Upper lobe of left lung (tissue), 4 donors: ENCODE results near the gene RNF17.

Source experiments
- EP300 ChIP-seq, 4 donors: sonication (generic); formaldehyde crosslinking; IDR thresholded peaks; one replicate each; pipeline ENCODE4 v1.5.1; 2017; ENCODE audit warnings: antibody characterized with exemption in 4 of 4, control low read depth in 2 of 4
- POLR2A ChIP-seq, 4 donors: fragments of 450-650 bp; IDR thresholded peaks; one replicate each; pipeline ENCODE4 v1.5.1; 2016 to 2017; ENCODE audit warnings: antibody characterized with exemption in 4 of 4, mild to moderate bottlenecking in 2 of 4
- POLR2AphosphoS5 ChIP-seq, 2 donors: sonication (generic); formaldehyde crosslinking; IDR thresholded peaks; one replicate each; pipeline ENCODE4 v1.5.1; 2017; ENCODE audit warnings: antibody characterized with exemption in 2 of 2
- TF ChIP-seq, protein P1 (sequence below), 6 experiments: fragments of 450-650 bp in 4 of 6; fragments of 200-600 bp in 2 of 6; sonication (generic) in 2 of 6; IDR thresholded peaks; one replicate each; pipeline ENCODE4 v1.5.1; 2016 to 2019; ENCODE audit warnings: antibody characterized with exemption in 6 of 6

DNA sequence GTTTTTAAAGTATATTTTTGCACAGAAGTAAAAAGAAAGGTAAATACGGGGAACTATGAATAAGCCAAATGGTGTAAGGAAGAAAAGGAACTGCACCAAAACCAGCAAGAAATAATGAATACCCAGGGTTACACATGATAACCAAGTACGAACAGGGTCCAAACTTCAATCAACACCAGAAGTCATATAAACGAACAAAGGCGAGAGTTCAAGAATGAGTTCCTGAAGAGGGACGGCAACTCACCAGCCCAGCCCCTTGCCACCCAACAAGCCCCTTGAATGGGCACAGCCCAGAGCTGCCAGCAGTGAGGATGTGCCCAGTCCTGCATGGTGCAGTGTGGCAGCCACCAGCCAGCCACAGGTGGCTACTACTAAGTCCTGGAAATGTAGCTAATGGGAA, 132.1 kb downstream of the RNF17 start:
- TF ChIP-seq, protein P1, sequence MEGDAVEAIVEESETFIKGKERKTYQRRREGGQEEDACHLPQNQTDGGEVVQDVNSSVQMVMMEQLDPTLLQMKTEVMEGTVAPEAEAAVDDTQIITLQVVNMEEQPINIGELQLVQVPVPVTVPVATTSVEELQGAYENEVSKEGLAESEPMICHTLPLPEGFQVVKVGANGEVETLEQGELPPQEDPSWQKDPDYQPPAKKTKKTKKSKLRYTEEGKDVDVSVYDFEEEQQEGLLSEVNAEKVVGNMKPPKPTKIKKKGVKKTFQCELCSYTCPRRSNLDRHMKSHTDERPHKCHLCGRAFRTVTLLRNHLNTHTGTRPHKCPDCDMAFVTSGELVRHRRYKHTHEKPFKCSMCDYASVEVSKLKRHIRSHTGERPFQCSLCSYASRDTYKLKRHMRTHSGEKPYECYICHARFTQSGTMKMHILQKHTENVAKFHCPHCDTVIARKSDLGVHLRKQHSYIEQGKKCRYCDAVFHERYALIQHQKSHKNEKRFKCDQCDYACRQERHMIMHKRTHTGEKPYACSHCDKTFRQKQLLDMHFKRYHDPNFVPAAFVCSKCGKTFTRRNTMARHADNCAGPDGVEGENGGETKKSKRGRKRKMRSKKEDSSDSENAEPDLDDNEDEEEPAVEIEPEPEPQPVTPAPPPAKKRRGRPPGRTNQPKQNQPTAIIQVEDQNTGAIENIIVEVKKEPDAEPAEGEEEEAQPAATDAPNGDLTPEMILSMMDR (IDR thresholded peaks at IDR 0.05), result no peak
- no peak for TF ChIP-seq POLR2AphosphoS5 (IDR thresholded peaks at IDR 0.05)
- TF ChIP-seq POLR2A (IDR thresholded peaks at IDR 0.05), result no peak
- no peak for TF ChIP-seq EP300 (IDR thresholded peaks at IDR 0.05)
